AG04450 (cell line): Measurements from ENCODE around the gene MRPL16. TPM values are rescaled to one million over a fixed set of nuclear protein-coding genes. Genes with fewer than 3 reads are reported as not detected.

Experiments
- CTCF ChIA-PET: fragments of 300-600, 350-600 bp; formaldehyde crosslinking; extraction: SDS; loops from one replicate; lab custom pipeline; 2022; ENCODE audit warnings: antibody characterized with exemption, inconsistent platforms; lab: Charles Lee
- POLR2A ChIA-PET: fragments of 350-600 bp; formaldehyde crosslinking; extraction: SDS; loops from one replicate; lab custom pipeline; 2021; ENCODE audit warnings: antibody characterized with exemption, inconsistent platforms; lab: Yijun Ruan, JAX
- DNase-seq: peaks from one replicate; pipeline ENCODE4 v3.0.0-alpha.2; 2011; ENCODE audit warnings: low read depth, low spot score
- H3K27ac ChIP-seq: one replicate; pipeline ENCODE4 v1.5.1; 2012; ENCODE audit warnings: low read depth, low read length, control low read depth
- H3K27me3 ChIP-seq: one replicate; pipeline ENCODE4 v1.6.0; 2012; ENCODE audit warnings: low read length; ENCODE audit not compliant: control insufficient read depth, insufficient read depth
- H3K4me3 ChIP-seq: 2 replicates; pipeline ENCODE4 v1.5.1; 2011; ENCODE audit warnings: mild to moderate bottlenecking, low read depth, low read length, control low read depth
- H3K9me3 ChIP-seq: 2 replicates; pipeline ENCODE4 v1.5.1; 2012; ENCODE audit warnings: low read length; ENCODE audit not compliant: control insufficient read depth, insufficient read depth
- CTCF ChIP-seq: IDR thresholded peaks from 2 replicates; pipeline ENCODE4 v1.5.1; 2011; ENCODE audit warnings: low read depth, low read length, control low read depth, inconsistent platforms
- polyA plus RNA-seq: library from polyadenylated mRNA; depleted of rRNA; stranded (reverse); fragments of >200 nt; gene quantifications from 2 replicates; pipeline ENCODE4 v1.2.3, GENCODE V29; 2011

The MRPL16 gene
- polyA plus RNA-seq, 1 experiment = 72.3 TPM

GRCh38 chr11:59801981-59802638, 8.5 kb downstream of the MRPL16 start:
- POLR2A ChIA-PET = interaction anchor here (1.2 to 1.4 kb wide), 2 partner anchors 46 to 47 kb away, joined by 4 to 8 read pairs; partner anchors contain the start of gene STX3
- Histone ChIP-seq H3K9me3 (no peaks in the 10 kb centered on the region), H3K27ac (no peak overlapping the region), H3K4me3 (no peak overlapping the region), H3K27me3 (no peaks in the 10 kb centered on the region)
- DNase-seq = no peak
- TF ChIP-seq CTCF = no peak
- CTCF ChIA-PET = interaction anchor here (0.5 to 3.9 kb wide), 16 partner anchors 9 to 265 kb away, joined by 3 to 79 read pairs (median 4); partner anchors contain the start of genes MRPL16 and STX3

DNA sequence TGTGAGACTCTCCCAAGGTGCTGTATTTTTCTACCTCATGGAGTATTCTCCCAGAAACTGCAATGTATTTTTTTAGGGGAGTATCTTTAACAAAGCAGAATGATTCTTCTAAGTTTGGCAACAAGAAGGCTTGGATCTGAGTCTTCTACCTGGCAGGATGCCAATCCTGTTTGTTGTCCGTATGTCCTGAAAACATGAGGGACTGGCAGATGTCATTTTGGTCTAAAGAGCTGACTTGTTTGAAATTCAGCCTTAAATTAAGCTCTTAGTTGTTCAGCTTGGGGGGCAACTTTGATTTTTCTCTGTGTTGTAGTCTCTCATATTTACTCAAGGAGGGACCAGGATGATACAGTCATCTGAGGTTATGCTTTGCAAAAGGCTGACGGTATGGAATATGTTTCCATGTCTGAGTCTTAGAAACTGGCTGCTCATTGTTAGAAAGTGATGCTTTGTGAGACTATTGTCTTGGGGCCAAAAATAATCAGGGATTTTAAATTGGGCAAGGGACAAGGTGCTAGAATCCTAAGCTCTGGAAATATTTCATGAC, 9.3 kb downstream of the MRPL16 start:
- DNase-seq = no peak
- no peak overlapping the region for H3K27ac ChIP-seq
- ChIA-PET POLR2A (interaction anchor here (1.4 kb wide), 1 partner anchor 47 kb away, joined by 4 read pairs; the partner anchor contains the start of gene STX3), CTCF (interaction anchor here (0.8 to 3.9 kb wide), 12 partner anchors 8 to 264 kb away, joined by 3 to 79 read pairs (median 5); partner anchors contain the start of gene STX3)
- TF ChIP-seq CTCF = no peak
- no peak overlapping the region for H3K4me3 ChIP-seq
- no peaks in the 10 kb centered on the region for H3K9me3 ChIP-seq
- H3K27me3 ChIP-seq = no peaks in the 10 kb centered on the region

GRCh38 chr11:59800390-59801025, 10.1 kb downstream of the MRPL16 start:
- Histone ChIP-seq H3K9me3 (no peaks in the 10 kb centered on the region), H3K27me3 (no peaks in the 10 kb centered on the region), H3K4me3 (no peak overlapping the region), H3K27ac (no peak overlapping the region)
- ChIA-PET POLR2A (interaction anchor here (0.9 kb wide), 1 partner anchor 10 kb away, joined by 3 read pairs; the partner anchor contains the start of gene MRPL16), CTCF (interaction anchor here (2.2 to 3.9 kb wide), 3 partner anchors 12 to 263 kb away, joined by 13 to 79 read pairs (median 44); partner anchors contain the start of gene STX3)
- no peak for TF ChIP-seq CTCF
- no peak for DNase-seq

DNA sequence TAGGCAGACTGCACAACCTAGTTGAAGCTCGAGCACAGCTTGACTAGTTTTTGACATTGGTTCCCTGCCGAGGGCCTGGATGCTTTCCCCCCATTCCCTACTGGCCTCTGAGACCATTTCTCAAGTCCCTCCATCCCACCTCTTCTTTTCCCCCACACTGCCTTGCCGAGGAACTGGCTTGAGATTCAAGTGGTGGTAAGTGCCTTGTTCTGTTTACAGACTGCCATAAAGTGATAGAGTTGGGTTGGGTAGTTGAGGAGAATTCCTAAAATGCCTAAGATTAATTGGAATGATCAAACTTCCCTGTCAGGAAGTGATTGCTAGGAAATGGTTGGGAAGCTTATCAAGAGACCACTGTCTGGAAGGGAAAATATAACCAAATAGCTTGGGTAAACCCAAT, 16.2 kb downstream of the MRPL16 start:
- ChIA-PET CTCF (no interaction called here), POLR2A (no interaction called here)

More for the DNA sequence above, 16.2 kb downstream of the MRPL16 start:
- Histone ChIP-seq H3K9me3 (no peaks in the 10 kb centered on the region), H3K27me3 (no peaks in the 10 kb centered on the region), H3K27ac (no peak overlapping the region), H3K4me3 (no peak overlapping the region)
- no peak for DNase-seq
- no peak for TF ChIP-seq CTCF
